DOHH2 (cell line): Measurements from ENCODE around the gene PRXL2A.

ENCODE experiments used
- H3F3A ChIP-seq: fragments of 200-600 bp; sonication (generic), shearing (Covaris generic); 2 replicates; pipeline ENCODE4 v1.6.0; 2016; ENCODE audit warnings: antibody characterized with exemption, mild to moderate bottlenecking; ENCODE audit not compliant: control insufficient read depth, insufficient read depth
- H3K27ac ChIP-seq: fragments of 200-600 bp; sonication (generic); 2 replicates; pipeline ENCODE4 v1.5.1; 2014; ENCODE audit warnings: low read depth, mild to moderate bottlenecking, low read length, moderate library complexity
- H3K27me3 ChIP-seq: fragments of 200-600 bp; sonication (generic); 2 replicates; pipeline ENCODE4 v1.6.1; 2014; ENCODE audit warnings: mild to moderate bottlenecking, low read length, mixed read lengths; ENCODE audit not compliant: control insufficient read depth
- H3K36me3 ChIP-seq: fragments of 200-600 bp; sonication (generic); 2 replicates; pipeline ENCODE4 v1.6.1; 2014; ENCODE audit warnings: mild to moderate bottlenecking, low read length, moderate library complexity, mixed read lengths; ENCODE audit not compliant: control insufficient read depth
- H3K4me1 ChIP-seq: fragments of 200-600 bp; sonication (generic); 2 replicates; pipeline ENCODE4 v1.6.1; 2014; ENCODE audit warnings: mild to moderate bottlenecking, low read length, mixed read lengths; ENCODE audit not compliant: control insufficient read depth
- H3K4me2 ChIP-seq: fragments of 200-600 bp; sonication (generic); 2 replicates; pipeline ENCODE4 v1.6.0; 2014; ENCODE audit warnings: mild to moderate bottlenecking, low read length, moderate library complexity
- H3K4me3 ChIP-seq: fragments of 200-600 bp; sonication (generic); 2 replicates; pipeline ENCODE4 v1.5.1; 2014; ENCODE audit warnings: mild to moderate bottlenecking, low read length, mixed read lengths
- H3K79me2 ChIP-seq: fragments of 200-600 bp; sonication (generic); 2 replicates; pipeline ENCODE4 v1.6.1; 2014; ENCODE audit warnings: mild to moderate bottlenecking, low read length, mixed read lengths; ENCODE audit not compliant: control insufficient read depth
- H3K9me2 ChIP-seq: fragments of 200-600 bp; sonication (generic); replicated peaks from 2 replicates; pipeline ENCODE4 v1.6.1; 2014; ENCODE audit warnings: mild to moderate bottlenecking, low read length, mixed read lengths; ENCODE audit not compliant: control insufficient read depth
- H3K9me3 ChIP-seq: fragments of 200-600 bp; sonication (generic); 2 replicates; pipeline ENCODE4 v1.6.1; 2014; ENCODE audit warnings: antibody characterized with exemption, low read length, mixed read lengths; ENCODE audit not compliant: control insufficient read depth, insufficient read depth
- H4K20me1 ChIP-seq: fragments of 200-600 bp; sonication (generic); 2 replicates; pipeline ENCODE4 v1.6.0; 2014; ENCODE audit warnings: low read depth, mild to moderate bottlenecking, antibody characterized with exemption, low read length, moderate library complexity; ENCODE audit not compliant: control insufficient read depth, insufficient read depth
- CTCF ChIP-seq: fragments of 200-600 bp; sonication (generic); IDR thresholded peaks from one replicate; pipeline ENCODE4 v1.5.1; 2014; ENCODE audit warnings: antibody characterized with exemption, mild to moderate bottlenecking, low read depth, low read length; ENCODE audit not compliant: poor library complexity, severe bottlenecking
- EZH2phosphoT487 ChIP-seq: fragments of 200-600 bp; sonication (generic); IDR thresholded peaks from 2 replicates; pipeline ENCODE4 v1.6.1; 2017; ENCODE audit warnings: borderline replicate concordance, mild to moderate bottlenecking, antibody characterized with exemption, low read length, moderate library complexity, mixed read lengths

The PRXL2A gene

GRCh38 chr10:80397014-80397413 lies 11.3 kb upstream of the PRXL2A start:
- no peaks in the 10 kb centered on the region for H4K20me1 ChIP-seq
- no peak overlapping the region for H3K4me3 ChIP-seq
- no peak overlapping the region for H3K27ac ChIP-seq
- H3K79me2 ChIP-seq: no peaks in the 10 kb centered on the region
- no peak overlapping the region for H3K4me2 ChIP-seq
- peaks cover 8% of the 10 kb centered on the region; the same call in 1 of the 2 replicates for H3K27me3 ChIP-seq
- no peaks in the 10 kb centered on the region for H3K4me1 ChIP-seq
- no peak for TF ChIP-seq CTCF
- no peak for TF ChIP-seq EZH2phosphoT487
- H3K9me3 ChIP-seq: no peaks in the 10 kb centered on the region
- no peaks in the 10 kb centered on the region for H3K36me3 ChIP-seq
- no peaks in the 10 kb centered on the region for H3F3A ChIP-seq
- H3K9me2 ChIP-seq: no peaks in the 10 kb centered on the region

GRCh38 chr10:80400136-80400804 lies 8.1 kb upstream of the PRXL2A start:
- no peaks in the 10 kb centered on the region for H3K9me2 ChIP-seq
- no peaks in the 10 kb centered on the region for H3K79me2 ChIP-seq
- no peaks in the 10 kb centered on the region for H4K20me1 ChIP-seq
- H3K4me2 ChIP-seq: no peak overlapping the region
- no peak for TF ChIP-seq EZH2phosphoT487
- TF ChIP-seq CTCF: no peak
- no peaks in the 10 kb centered on the region for H3K36me3 ChIP-seq
- H3K9me3 ChIP-seq: no peaks in the 10 kb centered on the region
- H3K27me3 ChIP-seq: peaks cover 7% of the 10 kb centered on the region; the same call in 1 of the 2 replicates
- no peaks in the 10 kb centered on the region for H3F3A ChIP-seq
- H3K4me3 ChIP-seq: no peak overlapping the region
- no peaks in the 10 kb centered on the region for H3K4me1 ChIP-seq
- no peak overlapping the region for H3K27ac ChIP-seq

GRCh38 chr10:80405035-80405434 lies 3.3 kb upstream of the PRXL2A start:
- H3K9me3 ChIP-seq: no peaks in the 10 kb centered on the region
- no peaks in the 10 kb centered on the region for H4K20me1 ChIP-seq
- no peaks in the 10 kb centered on the region for H3F3A ChIP-seq
- no peak overlapping the region for H3K4me3 ChIP-seq
- H3K27me3 ChIP-seq: peaks cover 8% of the 10 kb centered on the region
- no peak for TF ChIP-seq CTCF
- no peak overlapping the region for H3K4me2 ChIP-seq
- no peaks in the 10 kb centered on the region for H3K79me2 ChIP-seq
- no peaks in the 10 kb centered on the region for H3K36me3 ChIP-seq
- no peak overlapping the region for H3K27ac ChIP-seq
- H3K9me2 ChIP-seq: no peaks in the 10 kb centered on the region
- H3K4me1 ChIP-seq: peaks cover 15% of the 10 kb centered on the region
